NCI-H524 treated with DMSO at 0.1 percent for 48 hours (cell line): ENCODE data around the gene AMDHD2.

ENCODE experiments used
- DNase-seq: peaks from one replicate; lab custom pipeline; 2025; lab: John Stamatoyannopoulos, UW

AMDHD2 gene

GRCh38 chr16:2499890-2500429, 20.2 kb upstream of the AMDHD2 start:
- no peak for DNase-seq

- no peak for DNase-seq
These were observed 19.7 kb upstream of the AMDHD2 start for GRCh38 chr16:2500430-2500917.

- peak; percentile 38 for DNase-seq
These were observed 19.0 kb upstream of the AMDHD2 start for GRCh38 chr16:2500918-2501750.

- DNase-seq, result no peak
These were observed 17.9 kb upstream of the AMDHD2 start for GRCh38 chr16:2501946-2502895.

GRCh38 chr16:2505695-2506094, 14.5 kb upstream of the AMDHD2 start:
- no peak for DNase-seq

- DNase-seq, result no peak
These were observed 13.0 kb upstream of the AMDHD2 start for GRCh38 chr16:2507052-2507659.

GRCh38 chr16:2507665-2508064, 12.5 kb upstream of the AMDHD2 start:
- no peak for DNase-seq

- DNase-seq, result no peak
These were observed 11.3 kb upstream of the AMDHD2 start for GRCh38 chr16:2508722-2509400.

GRCh38 chr16:2511128-2511800, 8.9 kb upstream of the AMDHD2 start:
- no peak for DNase-seq

- no peak for DNase-seq
These were observed 8.0 kb upstream of the AMDHD2 start for GRCh38 chr16:2511996-2512734.

- no peak for DNase-seq
These were observed 7.3 kb upstream of the AMDHD2 start for GRCh38 chr16:2512735-2513404.

- peak; percentile 69 for DNase-seq
These were observed 6.5 kb upstream of the AMDHD2 start, which contains the start of gene ATP6V0C for GRCh38 chr16:2513405-2514332. TSS of gene ATP6V0C (plus strand) at chr16:2513952. CDS start at chr16:2514104, 152 bp downstream.

GRCh38 chr16:2514333-2515179, 5.6 kb upstream of the AMDHD2 start:
- no peak for DNase-seq

- no peak for DNase-seq
These were observed 4.9 kb upstream of the AMDHD2 start for GRCh38 chr16:2515180-2515851.

GRCh38 chr16:2516391-2517240, 3.6 kb upstream of the AMDHD2 start:
- no peak for DNase-seq
